Vagina (tissue), 2 donors: Measurements from ENCODE around the gene FMNL2.

Experiments used
- POLR2A ChIP-seq, 2 donors: fragments of 450-650 bp; IDR thresholded peaks; one replicate each; pipeline ENCODE4 v1.6.1; 2017; ENCODE audit warnings: antibody characterized with exemption in 2 of 2, mild to moderate bottlenecking in 2 of 2, moderate library complexity in 2 of 2
- POLR2AphosphoS5 ChIP-seq, 2 donors: sonication (generic); formaldehyde crosslinking; IDR thresholded peaks; one replicate each; pipeline ENCODE4 v1.9.0; 2017; ENCODE audit warnings: antibody characterized with exemption in 2 of 2, mild to moderate bottlenecking in 2 of 2, low read depth in 1 of 2; ENCODE audit not compliant: insufficient read depth in 1 of 2
- TF ChIP-seq, protein P1 (sequence below), 3 experiments: fragments of 450-650 bp in 2 of 3; fragments of 200-600 bp in 1 of 3; sonication (generic) in 1 of 3; IDR thresholded peaks; one replicate each; pipeline ENCODE4 v1.5.1; 2017 to 2019; ENCODE audit warnings: antibody characterized with exemption in 3 of 3, mild to moderate bottlenecking in 2 of 3, moderate library complexity in 2 of 3

DNA sequence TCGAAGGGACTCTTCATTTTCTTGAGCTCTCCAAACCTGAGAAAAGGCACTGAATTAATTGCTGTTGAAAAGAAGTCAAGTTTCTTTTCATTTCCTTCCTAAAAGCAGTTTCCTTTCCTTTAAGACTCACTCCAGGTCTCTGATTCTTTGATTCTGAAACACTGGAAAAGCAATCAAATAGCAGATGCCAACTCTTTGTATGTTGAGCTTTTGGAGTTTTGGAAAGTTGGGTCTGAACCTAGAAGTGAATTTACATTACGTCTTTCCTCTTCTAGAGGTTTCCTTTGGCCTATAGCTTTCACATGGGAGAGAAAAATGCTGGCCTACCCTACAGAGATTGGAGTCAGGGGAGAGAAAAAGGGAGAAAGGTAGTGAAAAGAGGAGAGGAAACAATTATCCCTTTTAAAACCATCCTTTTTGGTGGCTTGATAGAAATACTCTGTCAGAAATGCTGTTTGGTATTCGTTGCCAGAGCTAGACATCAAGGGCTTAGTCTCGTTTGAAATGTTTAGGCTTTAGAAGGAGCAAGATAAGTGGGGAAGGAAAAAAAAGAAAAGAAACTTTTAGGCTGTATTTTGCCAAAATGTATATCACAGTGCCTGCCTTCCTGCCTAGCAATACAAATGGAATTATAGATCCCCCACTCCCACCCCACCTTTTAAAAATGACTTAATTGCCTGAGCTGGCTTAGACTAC is 194.6 kb downstream of the FMNL2 start:
- TF ChIP-seq, protein P1, sequence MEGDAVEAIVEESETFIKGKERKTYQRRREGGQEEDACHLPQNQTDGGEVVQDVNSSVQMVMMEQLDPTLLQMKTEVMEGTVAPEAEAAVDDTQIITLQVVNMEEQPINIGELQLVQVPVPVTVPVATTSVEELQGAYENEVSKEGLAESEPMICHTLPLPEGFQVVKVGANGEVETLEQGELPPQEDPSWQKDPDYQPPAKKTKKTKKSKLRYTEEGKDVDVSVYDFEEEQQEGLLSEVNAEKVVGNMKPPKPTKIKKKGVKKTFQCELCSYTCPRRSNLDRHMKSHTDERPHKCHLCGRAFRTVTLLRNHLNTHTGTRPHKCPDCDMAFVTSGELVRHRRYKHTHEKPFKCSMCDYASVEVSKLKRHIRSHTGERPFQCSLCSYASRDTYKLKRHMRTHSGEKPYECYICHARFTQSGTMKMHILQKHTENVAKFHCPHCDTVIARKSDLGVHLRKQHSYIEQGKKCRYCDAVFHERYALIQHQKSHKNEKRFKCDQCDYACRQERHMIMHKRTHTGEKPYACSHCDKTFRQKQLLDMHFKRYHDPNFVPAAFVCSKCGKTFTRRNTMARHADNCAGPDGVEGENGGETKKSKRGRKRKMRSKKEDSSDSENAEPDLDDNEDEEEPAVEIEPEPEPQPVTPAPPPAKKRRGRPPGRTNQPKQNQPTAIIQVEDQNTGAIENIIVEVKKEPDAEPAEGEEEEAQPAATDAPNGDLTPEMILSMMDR (IDR thresholded peaks at IDR 0.05): no peak
- no peak for TF ChIP-seq POLR2AphosphoS5 (IDR thresholded peaks at IDR 0.05; ENCODE audit: insufficient read depth in 1 of 2, low read depth in 1 of 2)
- TF ChIP-seq POLR2A (IDR thresholded peaks at IDR 0.05): no peak
